ENCODE measurements around the gene ARHGAP24.
"Not testable (repeated sequence)": the region's sequence is repeated elsewhere in the genome, so short reads cannot be mapped to it uniquely, and the experiment has no call there.

Gene ARHGAP24

GRCh38 chr4:85818700-85819099 is 343.8 kb downstream of the ARHGAP24 start:
- no peak for DNase-seq (ENCODE audit: low spot score)

DNA sequence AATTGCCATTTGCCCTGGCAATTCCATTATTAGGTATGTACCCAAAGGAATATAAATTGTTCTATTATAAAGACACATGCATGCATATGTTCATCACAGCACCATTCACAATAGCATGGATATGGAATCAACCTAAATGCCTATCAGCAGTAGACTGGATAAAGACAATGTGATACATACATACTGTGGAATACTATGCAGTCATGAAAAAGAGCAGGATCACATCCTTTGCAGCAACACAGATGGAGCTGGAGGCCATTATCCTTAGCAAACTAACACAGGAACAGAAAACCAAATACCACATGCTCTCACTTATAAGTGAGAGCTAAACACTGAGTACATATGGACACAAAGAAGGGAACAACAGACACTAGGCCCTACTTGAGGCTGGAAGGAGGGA is 345.2 kb downstream of the ARHGAP24 start:
- DNase-seq (ENCODE audit: low spot score) = not testable (repeated sequence)

DNA sequence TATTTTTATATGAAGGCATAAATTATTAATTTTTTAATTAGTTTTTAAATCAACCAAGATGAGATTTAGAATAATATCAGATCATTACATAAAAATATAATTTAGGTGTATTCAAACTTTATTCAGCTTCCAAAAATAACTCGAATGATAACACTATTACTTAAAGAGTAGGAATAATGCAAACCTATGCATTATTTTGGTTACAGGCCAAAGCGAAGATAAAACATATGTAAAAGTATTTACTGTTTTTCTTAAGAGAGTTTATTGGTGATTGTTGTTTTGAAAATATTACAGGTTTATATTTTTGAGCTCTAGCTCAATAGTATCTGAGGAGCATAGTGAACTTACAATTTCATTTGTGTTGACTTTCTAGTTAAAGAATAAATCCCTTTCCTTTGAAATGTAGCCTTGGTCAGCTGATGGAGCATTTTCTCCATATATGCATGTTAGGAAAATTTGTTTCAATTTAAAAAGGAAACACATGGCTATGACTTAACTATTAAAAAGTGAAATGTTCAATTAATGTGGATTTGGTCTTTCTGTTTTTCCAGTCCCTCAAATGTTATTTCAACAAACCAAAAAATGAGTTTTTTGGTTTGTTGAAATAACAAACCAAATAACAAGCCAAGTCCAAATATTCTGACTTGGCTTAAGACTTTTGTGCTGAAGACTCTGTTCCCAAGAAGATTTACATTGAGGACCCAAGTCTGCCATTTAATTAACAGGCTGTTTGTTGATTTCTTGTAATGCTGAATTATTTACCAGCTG is 346.9 kb downstream of the ARHGAP24 start:
- no peak for DNase-seq (ENCODE audit: low spot score)

GRCh38 chr4:85823295-85823694 is 348.3 kb downstream of the ARHGAP24 start:
- DNase-seq (ENCODE audit: low spot score) = peak; percentile 5

GRCh38 chr4:85824166-85824945 is 349.4 kb downstream of the ARHGAP24 start:
- no peak for DNase-seq (ENCODE audit: low spot score)

DNA sequence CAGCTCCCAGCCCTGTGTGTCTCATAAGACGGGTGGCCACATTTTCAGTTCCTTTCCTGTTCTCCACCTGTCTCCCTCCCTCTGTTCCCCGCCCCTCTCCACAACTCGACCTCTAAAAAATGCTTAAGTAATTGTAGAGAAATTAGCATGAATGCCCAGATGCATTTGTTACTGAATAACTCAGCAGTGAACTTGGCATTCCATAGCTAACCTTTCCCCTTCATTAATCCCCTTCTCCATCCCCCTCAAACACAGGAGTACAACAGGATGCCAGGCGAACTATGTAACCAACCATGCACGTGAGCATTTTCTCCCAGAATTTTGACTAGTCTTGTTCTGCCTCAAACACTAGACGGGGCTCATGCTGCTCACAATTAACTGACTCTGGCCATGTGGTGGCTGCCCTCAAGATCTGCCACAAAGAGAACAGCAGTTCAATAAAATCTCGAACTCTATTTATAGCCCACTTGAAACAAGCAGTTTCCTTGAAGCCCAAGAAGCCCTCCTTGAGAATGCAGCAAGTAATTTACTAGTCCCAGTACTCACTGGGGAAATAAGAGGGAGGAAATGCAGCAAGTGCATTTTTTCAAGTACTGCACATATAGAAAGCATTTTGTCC is 351.2 kb downstream of the ARHGAP24 start:
- DNase-seq (ENCODE audit: low spot score) = peak; percentile 14

DNA sequence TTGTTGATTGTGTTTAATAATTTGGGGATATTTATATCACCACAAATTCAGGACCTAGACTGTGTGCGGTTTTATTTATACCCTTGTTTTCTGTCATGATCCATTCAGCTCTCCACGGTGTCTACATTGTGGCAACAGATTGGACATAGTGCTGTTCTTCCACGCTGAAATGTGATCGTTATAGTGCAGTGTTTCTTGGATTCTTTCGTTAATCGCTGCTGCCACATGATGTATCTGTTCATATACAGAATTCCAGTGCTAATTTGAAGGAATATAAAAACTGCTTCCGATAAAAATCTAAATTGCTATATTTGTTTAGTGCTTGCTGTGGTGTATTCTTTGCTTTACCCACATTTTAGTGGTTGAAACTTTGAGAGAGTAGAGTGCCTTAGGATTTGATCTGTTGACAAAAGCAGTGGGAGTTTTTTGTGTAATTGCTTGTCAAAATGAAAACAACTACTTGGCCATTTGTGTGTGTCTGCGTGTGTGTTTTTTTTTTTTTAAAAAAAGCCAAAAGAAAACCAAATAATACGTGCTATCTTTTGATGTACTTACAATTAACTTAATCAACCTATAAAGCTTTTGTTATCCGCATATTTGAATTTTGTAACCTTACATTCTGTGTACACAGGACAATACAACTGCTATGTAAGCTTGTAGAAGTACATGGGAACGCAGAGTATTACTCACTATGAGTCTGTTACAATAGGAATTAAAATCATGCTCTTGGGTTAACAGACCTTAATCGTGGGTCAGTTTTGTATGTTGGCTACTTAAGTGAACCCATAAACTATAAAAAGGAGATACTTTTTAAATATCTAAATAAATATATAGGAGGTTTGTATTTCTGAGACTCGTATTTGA is 353.3 kb downstream of the ARHGAP24 start:
- no peak for DNase-seq (ENCODE audit: low spot score)

- no peak for DNase-seq (ENCODE audit: low spot score)
Observed at GRCh38 chr4:85829276-85830051, 354.5 kb downstream of the ARHGAP24 start.

- DNase-seq (ENCODE audit: low spot score) = no peak
Observed at GRCh38 chr4:85831647-85832046, 356.7 kb downstream of the ARHGAP24 start.

GRCh38 chr4:85833302-85833701 is 358.4 kb downstream of the ARHGAP24 start:
- no peak for DNase-seq (ENCODE audit: low spot score)

- DNase-seq (ENCODE audit: low spot score) = no peak
Observed at GRCh38 chr4:85834934-85835333, 360.0 kb downstream of the ARHGAP24 start.

- no peak for DNase-seq (ENCODE audit: low spot score)
Observed at GRCh38 chr4:85836588-85837438, 361.9 kb downstream of the ARHGAP24 start.

DNA sequence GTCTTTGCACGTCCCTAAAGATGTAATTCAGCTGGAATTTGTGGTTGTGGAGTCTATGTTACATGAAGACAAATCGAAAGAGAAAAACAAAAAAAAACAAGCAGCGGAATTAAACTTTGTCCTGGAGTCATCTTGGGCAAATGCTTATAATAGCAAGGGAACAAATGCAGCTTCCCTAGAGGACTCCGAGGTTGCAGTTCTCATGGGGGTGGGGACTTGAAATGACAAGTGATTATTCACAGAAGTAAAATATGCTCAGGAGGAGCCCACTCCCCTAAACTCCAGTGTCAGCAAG is 362.4 kb downstream of the ARHGAP24 start:
- DNase-seq (ENCODE audit: low spot score) = no peak

DNA sequence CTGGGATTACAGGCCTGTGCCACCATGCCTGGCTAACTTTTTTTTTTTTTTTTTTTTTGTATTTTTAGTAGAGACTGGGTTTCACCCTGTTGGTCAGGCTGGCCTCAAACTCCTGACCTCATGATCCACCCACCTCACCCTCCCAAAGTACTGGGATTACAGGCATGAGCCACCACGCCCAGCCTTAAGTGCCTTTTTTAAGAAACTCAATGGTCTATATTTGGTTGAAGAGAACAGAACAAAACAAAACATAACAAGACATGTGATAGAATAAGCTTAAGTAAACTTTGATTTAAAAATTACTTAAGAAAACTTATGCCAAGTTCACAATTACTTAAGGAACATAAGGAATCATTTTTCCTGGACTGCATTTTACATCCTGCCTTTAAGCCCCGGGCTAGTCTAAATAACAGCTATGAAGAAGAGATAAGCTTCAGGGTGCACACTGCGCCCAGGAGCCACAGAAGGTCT is 365.1 kb downstream of the ARHGAP24 start:
- DNase-seq (ENCODE audit: low spot score) = not testable (repeated sequence)

DNA sequence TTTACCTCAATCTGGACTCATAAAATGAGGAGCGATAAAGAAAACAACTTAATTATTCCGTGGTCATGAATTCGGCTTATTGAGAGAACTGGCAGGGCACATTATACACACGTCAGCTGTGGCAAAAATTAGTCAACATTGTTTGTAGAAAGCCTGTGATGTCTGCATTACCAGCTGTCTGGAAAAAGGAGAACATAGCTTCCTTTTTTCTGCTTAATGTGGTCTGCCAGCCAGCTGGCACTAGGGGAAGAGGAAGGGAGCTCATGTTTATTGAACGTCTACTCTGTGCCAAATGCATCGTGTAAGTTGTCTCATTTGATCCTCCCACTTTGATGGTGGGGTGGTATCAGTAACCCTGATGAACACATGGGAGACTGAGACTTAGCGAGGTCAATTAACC is 367.6 kb downstream of the ARHGAP24 start:
- no peak for DNase-seq (ENCODE audit: low spot score)

- not testable (repeated sequence) for DNase-seq (ENCODE audit: low spot score)
Observed at GRCh38 chr4:85853740-85854139, 378.8 kb downstream of the ARHGAP24 start.

DNA sequence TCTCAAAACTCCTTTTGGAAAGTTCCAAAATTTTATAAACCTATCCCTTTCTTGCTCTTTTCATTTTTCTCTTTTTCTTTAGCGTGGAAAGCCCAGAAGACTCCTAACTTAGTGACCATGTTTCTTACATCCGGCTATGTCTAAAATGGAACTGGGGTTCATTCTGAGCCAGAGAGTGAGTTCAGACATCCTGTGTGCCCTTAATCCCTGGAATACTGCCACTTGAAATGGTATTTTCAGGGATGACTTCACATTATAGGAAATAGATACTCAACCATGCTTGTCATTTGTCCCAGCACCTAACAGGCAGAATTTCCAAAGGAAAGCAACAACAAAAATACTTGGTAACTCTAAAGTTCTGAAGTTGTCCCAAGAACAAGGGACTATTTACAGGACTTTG is 379.6 kb downstream of the ARHGAP24 start:
- DNase-seq (ENCODE audit: low spot score) = no peak

DNA sequence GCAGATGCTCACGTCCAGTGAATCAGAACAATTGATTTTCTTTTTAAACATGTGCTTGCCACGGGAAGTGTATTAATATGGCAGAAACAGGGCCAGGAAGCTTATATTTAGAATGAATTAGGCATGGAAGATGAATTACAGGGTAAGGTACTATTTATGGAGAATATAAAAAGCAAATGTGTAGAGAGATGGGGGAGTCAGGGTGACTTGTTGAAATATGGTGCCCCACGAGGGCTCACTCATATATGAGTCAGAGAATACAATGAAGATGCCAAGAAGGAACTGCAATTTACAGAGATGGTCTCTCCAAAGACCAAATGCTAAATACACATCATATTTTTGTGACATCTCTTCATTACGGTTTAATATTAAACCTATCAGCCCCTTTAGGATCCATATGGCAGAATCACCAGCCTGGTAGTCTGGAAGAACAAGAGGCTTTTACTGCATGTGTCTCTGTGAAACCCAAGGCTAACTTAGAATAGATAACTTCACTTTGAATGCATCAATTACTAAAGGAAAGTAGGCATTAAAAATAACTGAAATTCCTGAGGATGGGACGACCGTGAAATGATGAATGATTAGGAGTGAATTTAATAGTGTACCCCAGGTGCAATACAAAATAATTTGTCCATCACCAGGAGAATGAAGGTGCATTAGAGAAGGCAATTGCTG is 385.3 kb downstream of the ARHGAP24 start:
- DNase-seq (ENCODE audit: low spot score) = no peak

- DNase-seq (ENCODE audit: low spot score) = no peak
Observed at GRCh38 chr4:85861064-85861765, 386.3 kb downstream of the ARHGAP24 start.

Measured in SW480 (cell line).